Stimulated activated CD4-positive, alpha-beta T cell treated with anti-CD3 and anti-CD28 coated beads, Interleukin-4, amount 100 ng/mL, for 48 hours (primary cell): Measurements from ENCODE around the gene AKT3.

Source experiments
- DNase-seq, 2 donors: peaks; one replicate each; pipeline ENCODE4 v3.0.0-alpha.2; 2020; ENCODE audit warnings: low read depth in 2 of 2

The AKT3 gene

DNA sequence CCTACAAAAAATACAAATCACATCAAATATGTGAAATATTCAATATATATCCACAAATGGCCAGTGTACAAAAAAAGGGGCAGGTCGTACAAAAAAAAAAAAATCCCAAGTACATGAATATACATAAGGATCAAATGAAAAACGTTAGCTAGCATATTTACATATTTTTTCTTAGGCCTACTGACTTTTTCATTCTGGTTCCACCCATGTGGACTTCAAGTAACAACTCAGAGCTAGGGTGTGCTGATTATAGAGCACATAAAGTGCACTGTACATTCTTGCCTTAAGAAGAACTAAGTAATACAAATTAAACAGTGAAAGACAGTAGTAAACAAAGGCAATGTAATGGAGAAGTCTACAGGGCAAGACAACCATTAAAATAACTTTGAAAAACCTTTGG, 297.0 kb downstream of the AKT3 start:
- no peak for DNase-seq

DNA sequence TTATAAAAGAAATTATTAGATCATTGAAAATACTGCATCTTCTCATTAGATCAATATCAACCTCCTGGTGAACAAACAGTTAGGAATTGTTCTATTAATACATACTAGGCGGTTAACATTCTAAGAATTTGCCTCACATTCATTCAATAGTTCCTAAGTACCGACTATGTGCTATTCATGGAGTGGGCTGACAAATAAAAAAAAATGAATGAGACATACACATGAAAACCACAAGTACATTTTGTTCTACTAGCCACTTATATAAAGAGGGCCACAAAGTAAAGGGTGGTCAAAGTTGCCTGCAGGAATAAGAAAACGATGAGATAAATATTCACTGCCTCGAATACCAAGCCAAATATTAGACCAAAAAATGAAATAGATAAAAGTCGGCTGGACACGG, 299.8 kb downstream of the AKT3 start:
- DNase-seq, result no peak

DNA sequence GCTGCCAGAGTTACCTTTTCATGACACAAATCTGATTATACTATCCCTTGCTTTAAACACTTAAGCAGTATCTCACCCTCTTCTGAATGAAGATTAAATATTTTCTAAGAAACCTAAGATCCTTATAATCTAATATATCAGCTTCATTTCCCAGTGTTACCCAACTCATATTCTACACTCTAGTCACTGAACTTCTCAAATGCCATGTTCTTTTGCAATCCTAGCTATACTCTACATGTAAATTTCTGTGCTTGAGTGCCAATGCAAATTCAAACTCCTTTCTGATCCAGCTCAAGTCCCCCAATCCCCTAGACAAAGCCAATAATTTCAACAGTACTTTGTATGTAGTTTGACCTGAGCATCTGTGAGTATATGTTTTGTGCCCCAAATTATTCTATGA, 300.3 kb downstream of the AKT3 start:
- no peak for DNase-seq

DNA sequence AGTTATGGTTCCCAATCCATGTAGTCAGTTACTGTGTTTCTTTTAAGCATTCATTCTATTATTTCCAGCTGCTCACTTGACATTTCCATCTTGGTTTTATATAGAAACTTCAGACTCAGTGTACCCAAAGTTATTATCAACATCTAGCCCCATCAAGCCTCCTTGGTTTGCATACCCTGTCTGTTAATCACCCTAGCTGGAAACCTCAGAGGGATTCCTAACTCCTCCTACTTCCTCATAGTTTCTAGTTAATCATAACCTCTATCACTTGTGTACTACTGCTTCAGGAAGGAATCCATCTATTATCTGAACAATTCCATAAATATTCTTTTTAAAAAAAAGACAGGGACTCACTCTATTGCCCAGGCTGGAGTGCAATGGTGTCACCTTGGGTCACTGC, 300.9 kb downstream of the AKT3 start:
- DNase-seq, result no peak

DNA sequence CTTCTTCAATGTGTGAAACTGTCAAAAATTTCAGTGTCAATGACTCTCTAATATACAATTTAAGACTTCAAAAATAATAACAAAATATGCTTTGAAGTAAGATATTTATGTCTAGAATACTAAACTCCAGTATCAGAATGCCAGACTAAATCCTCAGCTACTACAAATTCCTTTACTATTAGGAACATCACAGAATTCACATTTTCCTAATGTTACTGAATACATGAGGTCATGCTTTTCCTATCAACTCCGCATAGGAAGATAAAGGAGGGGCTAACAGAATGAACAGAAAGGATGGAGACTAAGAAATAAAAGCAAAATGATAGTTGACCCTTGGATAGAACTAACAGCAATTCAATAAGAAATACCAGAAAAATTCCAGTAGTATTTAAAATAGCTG, 301.5 kb downstream of the AKT3 start:
- DNase-seq, result no peak

DNA sequence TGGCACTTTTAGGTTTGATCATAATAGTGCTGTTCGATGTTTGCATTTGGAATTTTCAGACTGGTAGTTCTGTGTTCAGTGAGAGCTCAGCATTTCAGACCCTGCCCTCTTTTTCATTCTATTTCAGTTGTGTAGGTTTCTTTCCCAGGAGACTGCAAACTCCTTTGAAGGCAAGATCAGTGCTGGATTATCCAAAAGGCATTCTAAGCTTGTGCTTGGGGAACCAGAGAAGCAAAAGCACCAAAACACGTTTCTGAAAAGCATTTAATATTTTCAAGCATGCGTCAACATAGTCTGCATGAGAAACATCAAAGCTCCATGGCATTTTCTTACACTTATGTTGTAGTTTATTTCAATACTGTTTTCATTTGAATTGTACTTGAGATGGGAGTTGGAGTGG, 302.2 kb downstream of the AKT3 start:
- no peak for DNase-seq

DNA sequence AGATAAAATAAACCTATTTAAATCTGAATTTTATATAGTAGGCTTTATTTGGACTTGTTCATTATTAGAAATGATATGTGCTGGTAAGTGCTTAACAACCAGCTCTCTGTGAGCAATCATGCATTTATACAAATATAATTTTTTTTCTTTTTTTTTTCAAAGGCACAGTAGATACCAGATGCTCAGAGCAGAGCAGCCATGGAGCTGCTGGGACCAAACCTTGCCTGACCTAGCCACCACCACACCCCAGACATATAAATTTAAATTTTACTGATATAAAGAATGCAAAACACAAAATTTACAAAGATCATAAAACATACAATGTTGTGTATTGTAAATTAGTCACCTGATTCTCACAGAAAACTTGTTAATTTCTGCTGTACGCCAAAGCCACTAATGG, 303.6 kb downstream of the AKT3 start:
- no peak for DNase-seq

DNA sequence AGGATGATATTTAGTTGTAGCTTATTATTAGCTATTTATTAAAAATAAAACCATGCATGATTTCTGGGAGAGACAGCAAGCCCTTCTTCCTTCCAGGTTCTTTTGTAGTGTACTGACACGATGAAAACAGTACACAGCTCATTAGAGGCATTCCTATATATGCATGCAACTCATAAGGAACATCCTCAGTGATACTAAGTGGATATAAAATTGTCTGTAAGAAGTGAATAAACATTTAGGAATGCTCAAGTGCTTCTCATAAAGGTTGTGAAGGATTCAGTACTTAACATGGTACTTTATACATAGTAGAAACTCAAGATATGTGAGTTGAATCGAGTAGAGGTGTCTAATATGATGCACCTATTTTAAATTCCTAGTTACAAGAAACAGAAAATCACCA, 306.5 kb downstream of the AKT3 start:
- DNase-seq, result no peak

DNA sequence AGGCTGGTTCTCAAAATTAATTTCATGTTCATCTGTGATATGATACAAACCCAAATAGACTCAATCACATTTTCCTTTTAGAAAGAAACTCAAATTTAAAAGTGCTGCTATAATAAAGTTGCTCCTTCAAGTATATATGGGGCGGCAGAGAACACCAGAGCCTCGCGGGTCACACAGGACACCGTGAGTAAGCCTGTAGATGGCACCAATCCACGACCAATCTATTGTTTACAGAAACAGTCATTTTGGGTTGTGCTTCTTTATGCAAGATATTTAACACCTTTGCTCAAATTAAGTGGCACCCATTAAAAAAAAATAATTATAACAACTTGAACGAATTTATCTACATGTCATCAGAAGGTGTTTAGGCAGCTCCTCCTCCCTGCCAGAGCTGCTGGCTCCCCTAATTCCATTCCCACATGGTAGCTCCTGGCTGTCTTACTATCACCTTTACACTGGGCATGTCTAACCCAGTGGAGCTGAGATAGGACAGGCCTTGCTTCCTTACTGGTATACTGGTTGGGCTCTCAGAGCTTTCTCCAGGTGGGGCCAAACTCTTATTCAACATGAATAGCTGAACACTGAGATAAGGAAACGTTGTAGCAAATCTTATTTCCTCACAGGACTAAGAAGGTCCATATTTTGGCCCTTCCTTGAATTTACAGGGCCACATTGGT, 307.2 kb downstream of the AKT3 start:
- DNase-seq, result no peak

DNA sequence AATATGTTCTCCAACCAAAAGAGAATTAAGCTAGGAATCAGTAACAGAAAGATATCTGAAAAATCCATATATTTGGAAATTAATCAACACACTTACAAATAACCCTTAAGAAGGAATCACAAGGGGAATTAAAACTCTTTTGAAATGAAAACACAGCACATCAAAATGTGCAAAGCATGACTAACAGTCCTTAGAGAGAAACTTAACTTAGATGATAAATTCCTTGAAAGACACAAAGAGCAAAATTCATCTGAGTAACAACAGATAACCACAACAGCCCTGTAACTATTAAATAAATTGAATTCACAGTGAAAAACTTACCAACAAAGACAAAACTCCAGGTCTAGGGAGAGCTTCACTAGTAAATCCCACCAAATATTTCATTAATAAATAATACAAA, 310.4 kb downstream of the AKT3 start:
- no peak for DNase-seq

DNA sequence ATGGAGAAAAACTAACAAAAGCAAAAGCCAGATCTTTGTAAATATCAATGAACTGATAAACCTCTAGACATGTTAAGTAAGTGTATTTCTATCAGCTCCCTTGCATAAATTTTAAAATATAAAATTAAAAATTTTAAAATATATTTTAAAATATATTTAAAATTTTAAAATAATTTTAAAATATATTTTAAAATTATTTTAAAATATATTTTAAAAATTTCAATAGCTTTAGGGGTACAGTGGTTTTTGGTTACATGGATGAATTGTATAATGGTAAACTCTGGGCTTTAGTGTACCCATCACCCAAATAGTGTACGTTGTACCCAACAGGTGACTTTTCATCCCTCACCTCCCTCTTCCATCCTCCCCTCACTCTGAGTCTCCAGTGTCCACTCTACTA, 315.0 kb downstream of the AKT3 start:
- DNase-seq, result no peak

DNA sequence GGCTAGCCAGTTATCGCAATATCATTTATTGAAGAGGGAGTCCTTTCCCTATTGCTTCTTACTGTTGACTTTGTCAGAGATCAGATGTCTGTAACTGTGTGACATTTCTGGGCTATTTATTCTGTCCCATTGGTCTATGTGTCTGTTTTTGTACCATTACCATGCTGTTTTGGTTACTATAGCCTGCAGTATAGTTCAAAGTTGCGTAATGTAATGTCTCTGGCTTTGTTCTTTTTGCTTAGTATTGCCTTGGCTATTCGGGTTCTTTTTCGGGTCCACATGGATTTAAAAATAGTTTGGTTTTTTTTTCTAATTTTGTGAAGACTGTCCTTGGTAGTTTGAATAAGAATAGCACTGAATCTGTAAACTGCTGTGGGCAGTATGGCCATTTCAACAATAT, 320.5 kb downstream of the AKT3 start:
- no peak for DNase-seq

DNA sequence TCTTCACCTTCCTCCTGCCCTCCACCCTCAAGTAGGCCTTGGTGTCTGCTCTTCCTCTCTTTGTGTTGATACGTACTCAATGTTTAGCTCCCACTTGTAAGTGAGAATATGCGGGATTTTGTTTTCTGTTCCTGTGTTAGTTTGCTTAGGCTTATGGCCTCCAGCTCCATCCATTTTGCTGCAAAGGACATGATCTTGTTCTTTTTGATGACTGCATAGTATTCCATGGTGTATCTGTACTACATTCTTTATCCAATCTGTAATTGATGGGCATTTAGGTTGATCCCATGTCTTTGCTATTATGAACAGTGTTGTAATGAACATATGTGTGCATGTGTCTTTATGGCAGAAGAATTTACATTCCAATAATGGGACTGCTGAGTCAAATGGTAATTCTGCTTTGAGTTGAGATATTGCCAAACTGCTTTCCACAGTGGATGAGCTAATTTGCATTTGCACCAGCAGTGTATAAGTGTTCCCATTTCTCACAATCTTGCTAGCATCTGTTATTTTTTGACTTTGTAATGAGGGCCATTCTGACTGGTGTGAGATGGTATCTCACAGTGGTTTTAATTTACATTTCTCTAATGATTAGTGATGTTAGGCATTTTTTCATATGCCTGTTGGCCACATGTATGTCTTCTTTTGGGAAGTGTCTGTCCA, 321.5 kb downstream of the AKT3 start:
- no peak for DNase-seq

DNA sequence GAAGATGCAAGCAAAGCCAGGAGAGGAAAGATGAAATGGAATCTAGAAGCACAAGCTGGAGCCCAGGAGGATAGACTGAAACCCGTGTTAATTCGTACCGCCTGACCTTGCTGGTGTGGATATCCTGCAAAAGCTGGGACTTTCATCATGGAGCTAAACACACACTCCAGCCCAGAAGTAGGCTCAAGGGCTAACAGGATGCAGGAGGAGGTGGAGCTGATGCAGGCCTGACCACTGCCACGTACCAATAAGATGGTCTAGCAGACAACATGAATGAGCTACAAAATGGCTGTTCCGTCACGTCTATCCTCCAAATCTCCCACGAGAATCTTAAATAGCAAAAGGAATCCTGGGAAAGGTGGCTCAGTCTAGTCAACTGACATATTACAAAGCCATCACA, 323.9 kb downstream of the AKT3 start:
- DNase-seq, result no peak

DNA sequence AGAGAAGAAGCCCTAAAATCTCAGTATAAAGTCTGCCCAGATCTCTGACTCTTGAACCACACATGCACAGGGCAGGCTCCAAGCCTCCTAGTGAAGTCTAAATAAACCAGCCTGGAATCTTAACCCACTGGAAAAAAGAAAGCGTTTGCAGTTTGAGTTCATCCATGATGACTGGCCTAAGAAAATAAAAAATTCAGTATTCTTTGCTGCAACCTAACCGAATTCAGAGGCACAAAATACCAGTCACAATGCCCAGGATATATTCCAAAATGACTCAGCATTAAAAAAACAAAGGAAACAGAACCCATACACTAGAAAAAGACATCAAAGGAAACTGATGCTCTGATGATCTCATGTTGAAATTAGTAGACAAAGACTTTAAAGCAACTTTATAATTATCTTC, 325.0 kb downstream of the AKT3 start:
- no peak for DNase-seq

DNA sequence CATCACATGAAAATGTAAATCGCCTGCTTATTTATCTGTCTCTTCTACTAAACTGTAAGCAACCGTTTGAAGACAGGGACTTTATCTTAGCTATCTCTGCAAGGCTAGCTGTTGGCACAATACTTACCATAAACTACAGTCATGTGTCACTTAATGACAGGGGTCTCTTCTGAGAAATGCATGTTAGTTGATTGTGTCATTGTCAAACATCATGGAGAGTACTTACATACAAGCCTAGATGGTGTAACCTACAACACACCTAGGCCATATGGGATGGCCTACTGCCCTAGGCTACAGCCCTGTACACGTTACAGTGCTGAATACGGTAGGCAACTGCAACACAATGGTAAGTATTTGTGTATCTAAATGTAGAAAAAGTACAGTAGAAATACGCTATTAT, 326.3 kb downstream of the AKT3 start:
- DNase-seq, result no peak

DNA sequence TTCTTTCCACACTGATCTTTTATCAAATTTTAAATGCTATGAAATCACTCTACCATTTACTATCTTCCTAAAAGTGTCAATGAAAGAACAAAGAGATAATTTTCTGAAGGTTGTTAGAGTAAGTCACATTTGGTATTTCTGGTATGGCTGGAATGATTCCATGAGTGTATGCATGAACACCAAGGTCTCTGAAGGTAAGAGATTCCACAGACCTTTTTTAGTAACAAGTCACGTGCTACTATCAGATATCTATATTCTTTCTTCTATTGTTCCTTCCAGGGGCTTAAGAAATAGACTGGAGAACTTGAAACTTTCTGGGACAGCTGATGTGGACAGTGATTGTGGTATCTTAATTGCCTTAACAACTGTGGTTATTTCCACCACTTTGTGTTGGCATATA, 329.2 kb downstream of the AKT3 start:
- DNase-seq, result no peak

DNA sequence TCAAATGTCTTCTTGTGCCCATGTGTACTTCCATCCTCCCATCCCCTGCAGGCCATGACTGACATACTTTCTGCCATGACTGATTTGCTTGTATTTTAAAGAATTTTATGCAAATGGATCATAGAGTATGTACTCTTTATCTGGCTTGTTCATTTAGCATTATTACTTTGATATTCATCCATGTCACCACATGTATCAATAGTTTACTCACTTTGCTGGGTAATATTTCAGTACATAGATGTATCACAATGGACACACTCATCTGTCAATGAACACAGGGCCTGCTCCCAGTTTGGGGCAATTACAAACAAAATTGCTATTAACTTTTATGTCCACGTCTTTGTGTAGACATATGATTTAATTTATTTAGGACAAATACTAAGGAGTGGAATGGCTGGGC, 335.1 kb downstream of the AKT3 start:
- DNase-seq, result no peak

DNA sequence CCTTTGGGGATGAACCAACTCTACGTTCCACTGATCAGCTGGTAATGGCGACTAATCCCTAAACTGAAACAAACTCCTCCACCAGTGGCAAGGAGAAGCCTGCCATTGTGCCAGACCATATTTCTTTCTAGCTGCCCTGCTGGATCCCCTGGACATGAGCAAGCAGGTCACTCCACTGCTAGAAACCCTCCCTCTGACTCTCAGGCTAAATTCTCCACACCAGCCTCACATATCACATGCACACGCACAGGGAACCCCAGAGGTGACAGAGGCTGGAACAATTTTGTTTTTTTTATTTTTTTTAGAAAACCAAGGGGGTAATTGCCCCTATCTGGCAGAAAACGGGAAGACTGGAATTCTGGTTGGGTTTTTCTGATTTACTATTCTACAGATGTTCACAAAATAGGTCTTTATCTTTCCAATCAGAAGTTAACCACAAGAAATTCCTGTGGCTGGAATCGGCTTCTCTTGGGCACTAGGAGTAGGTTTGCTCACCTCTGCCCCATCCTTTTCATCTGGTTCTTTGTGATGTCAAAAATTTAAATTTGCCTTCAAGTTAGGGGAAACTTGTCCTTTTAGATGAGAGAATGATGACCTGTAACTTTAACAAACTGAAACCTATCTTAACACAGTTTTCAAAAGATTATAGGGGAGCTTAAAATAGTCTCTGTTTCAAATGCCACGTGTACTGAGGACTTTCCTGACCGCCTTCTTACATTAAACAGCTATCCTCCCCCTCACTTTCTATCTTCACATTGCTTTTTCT, 336.1 kb downstream of the AKT3 start:
- no peak for DNase-seq

DNA sequence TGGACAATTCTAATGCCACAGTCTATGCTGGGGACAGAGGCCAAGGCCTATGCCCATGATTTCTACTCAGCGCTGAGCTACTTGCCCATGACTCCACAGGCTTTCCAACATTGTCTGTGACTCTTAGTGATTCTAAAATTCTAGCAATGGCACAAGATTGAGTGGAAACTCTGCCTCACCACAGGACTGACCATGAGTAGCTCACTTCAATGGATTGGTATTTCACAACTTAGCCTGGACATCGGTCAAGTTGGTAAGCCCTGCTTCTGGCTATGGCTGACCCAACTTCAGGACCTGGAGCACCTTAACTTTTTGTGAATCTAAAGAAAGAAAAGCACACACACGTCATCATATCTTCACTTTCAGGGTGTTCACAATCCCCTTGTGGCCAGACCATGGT, 339.1 kb downstream of the AKT3 start:
- DNase-seq, result no peak

DNA sequence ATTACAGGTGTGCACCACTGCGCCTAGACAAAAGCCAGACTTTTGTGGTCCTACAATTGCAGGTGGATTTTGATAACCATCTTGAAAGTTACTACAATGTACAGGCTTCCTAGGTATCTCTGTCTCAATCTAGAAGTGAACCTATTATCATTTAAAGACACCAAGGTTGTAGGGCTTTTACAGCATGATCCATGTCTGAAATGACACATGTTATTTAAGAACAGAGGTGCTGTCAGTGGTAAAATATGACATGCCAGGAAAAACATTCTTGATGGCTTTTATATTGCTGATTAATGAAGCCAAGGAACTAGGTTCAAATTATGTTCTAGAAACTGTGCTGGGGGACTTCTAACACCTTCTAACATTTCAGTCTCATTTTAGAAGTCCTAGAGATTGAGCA, 341.1 kb downstream of the AKT3 start:
- DNase-seq, result no peak

DNA sequence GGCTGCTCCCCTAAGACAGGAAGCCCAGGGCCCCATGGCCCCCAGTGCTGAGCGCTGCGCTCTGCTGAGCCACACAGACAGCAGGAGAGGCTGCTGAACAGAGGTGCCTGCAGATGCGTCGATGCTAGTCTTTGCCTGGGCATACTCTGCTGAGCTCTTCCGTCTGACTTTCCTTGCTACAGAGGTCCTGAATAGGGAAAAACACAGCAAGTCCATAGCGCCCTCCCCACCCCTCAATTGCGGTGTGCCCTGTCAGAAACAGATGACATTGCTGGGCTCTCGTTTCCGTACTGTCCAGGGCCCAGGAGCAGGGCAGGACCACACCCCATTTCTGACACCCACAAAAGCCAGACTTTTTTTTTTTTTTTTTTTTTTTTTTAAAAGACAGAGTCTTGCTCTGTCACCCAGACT, 341.7 kb downstream of the AKT3 start:
- no peak for DNase-seq

DNA sequence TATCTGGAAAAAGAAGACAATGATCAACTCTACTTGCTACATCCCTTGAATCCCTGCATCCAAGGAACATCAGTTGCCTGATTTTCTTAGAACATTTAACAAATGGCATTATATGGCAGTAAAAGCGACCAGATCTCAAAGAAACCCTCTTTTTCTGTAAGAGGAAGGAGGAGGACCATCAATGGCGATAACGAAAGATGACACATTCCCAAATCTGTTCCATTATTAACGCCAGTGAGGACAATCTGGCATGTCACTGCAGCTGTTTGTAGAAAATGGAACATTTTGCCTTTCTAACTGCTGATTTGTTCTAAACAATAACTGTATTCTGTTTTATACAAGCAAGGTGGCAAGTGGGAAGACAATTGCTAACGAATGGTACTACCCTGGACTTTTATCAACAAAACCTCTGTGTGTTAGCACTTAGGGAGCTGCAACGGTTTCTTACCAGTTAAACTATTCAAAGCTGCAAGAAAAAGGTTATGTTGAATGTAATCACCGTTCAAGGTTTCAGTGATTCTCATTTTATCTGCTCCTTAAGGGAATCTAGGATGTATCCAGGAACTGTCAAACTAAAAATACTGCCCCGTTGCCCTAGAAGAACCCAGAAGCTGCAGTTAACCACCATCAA, 342.3 kb downstream of the AKT3 start:
- DNase-seq, result no peak
